GM23338 (cell line): ENCODE results near the gene CENPH. TPM values are rescaled to one million over a fixed set of nuclear protein-coding genes. Genes with fewer than 3 reads are reported as not detected.
"Not testable (repeated sequence)": the region's sequence is repeated elsewhere in the genome, so short reads cannot be mapped to it uniquely, and the experiment has no call there.

Experiments used
- ATAC-seq: fragments of 200-7000 bp; cut with Tn5 transposase; 3 replicates; pipeline ENCODE4 v1.9.1; 2020
- DNase-seq: peaks from one replicate; pipeline ENCODE4 v3.0.0-alpha.2; 2015; ENCODE audit warnings: low spot score
- H2AFZ ChIP-seq: fragments of 200-600 bp; sonication (generic); 2 replicates; pipeline ENCODE4 v1.8.0; 2016; ENCODE audit warnings: antibody characterized with exemption, mild to moderate bottlenecking, moderate library complexity
- H3F3A ChIP-seq: fragments of 200-600 bp; sonication (generic); replicated peaks from 2 replicates; pipeline ENCODE4 v1.8.0; 2017; ENCODE audit warnings: antibody characterized with exemption, mixed run types, low read depth
- H3K27ac ChIP-seq: fragments of 200-600 bp; sonication (generic); 2 replicates; pipeline ENCODE4 v1.6.1; 2016; ENCODE audit warnings: low read depth
- H3K27me3 ChIP-seq: fragments of 200-600 bp; sonication (generic); 2 replicates; pipeline ENCODE4 v1.8.0; 2016; ENCODE audit warnings: mild to moderate bottlenecking, mixed run types, moderate library complexity; ENCODE audit not compliant: insufficient read depth
- H3K36me3 ChIP-seq: fragments of 200-600 bp; sonication (generic); 2 replicates; pipeline ENCODE4 v1.8.0; 2016; ENCODE audit warnings: mild to moderate bottlenecking; ENCODE audit not compliant: insufficient read depth
- H3K4me1 ChIP-seq: fragments of 200-600 bp; sonication (generic); 2 replicates; pipeline ENCODE4 v1.8.0; 2016; ENCODE audit warnings: mild to moderate bottlenecking, moderate library complexity; ENCODE audit not compliant: insufficient read depth
- H3K4me2 ChIP-seq: fragments of 200-600 bp; sonication (generic); 2 replicates; pipeline ENCODE4 v1.7.1; 2017; ENCODE audit warnings: mixed run types
- H3K4me3 ChIP-seq: fragments of 200-600 bp; sonication (generic); 2 replicates; pipeline ENCODE4 v1.6.1; 2016; ENCODE audit warnings: mixed run types
- H3K79me2 ChIP-seq: fragments of 200-600 bp; sonication (generic); replicated peaks from 2 replicates; pipeline ENCODE4 v1.8.0; 2017; ENCODE audit warnings: mild to moderate bottlenecking; ENCODE audit not compliant: insufficient read depth
- H3K9me2 ChIP-seq: fragments of 200-600 bp; sonication (generic); 2 replicates; pipeline ENCODE4 v1.8.0; 2017; ENCODE audit not compliant: insufficient read depth
- H4K20me1 ChIP-seq: fragments of 200-600 bp; sonication (generic); replicated peaks from 2 replicates; pipeline ENCODE4 v1.8.0; 2017; ENCODE audit warnings: mild to moderate bottlenecking; ENCODE audit not compliant: insufficient read depth
- H3K27ac Mint-ChIP-seq: 2 replicates; pipeline ENCODE4 v1.8.0; 2020; ENCODE audit warnings: inconsistent platforms, mild to moderate bottlenecking, moderate library complexity, mixed read lengths
- H3K27me3 Mint-ChIP-seq: 3 replicates; pipeline ENCODE4 v1.8.0; 2022; ENCODE audit warnings: low read depth, mild to moderate bottlenecking, moderate library complexity, mixed read lengths, inconsistent platforms; ENCODE audit not compliant: insufficient read depth, poor library complexity
- H3K36me3 Mint-ChIP-seq: 3 replicates; pipeline ENCODE4 v1.8.0; 2021; ENCODE audit warnings: low read depth, mild to moderate bottlenecking, inconsistent platforms, moderate library complexity, mixed read lengths
- H3K4me1 Mint-ChIP-seq: 3 replicates; pipeline ENCODE4 v1.8.0; 2020; ENCODE audit warnings: mild to moderate bottlenecking, inconsistent platforms, mixed read lengths
- H3K4me3 Mint-ChIP-seq: 3 replicates; pipeline ENCODE4 v1.8.0; 2021; ENCODE audit warnings: moderate library complexity, mild to moderate bottlenecking, inconsistent platforms, mixed read lengths
- H3K9me3 Mint-ChIP-seq: 3 replicates; pipeline ENCODE4 v1.8.0; 2020; ENCODE audit warnings: moderate library complexity, mild to moderate bottlenecking, inconsistent platforms, mixed read lengths
- NANOG ChIP-seq: IDR thresholded peaks from 2 replicates; pipeline ENCODE4 v1.6.1; 2016; ENCODE audit warnings: antibody characterized with exemption, borderline replicate concordance
- polyA plus RNA-seq: library from polyadenylated mRNA; unstranded; fragments of >200 nt; fragmentation: Nextera tagmentation; extraction: Ambion mirVana; gene quantifications from 2 replicates; pipeline ENCODE4 v1.2.1, GENCODE V29; 2016
- total RNA-seq: library from RNA; depleted of rRNA; stranded (reverse); fragments of >200 nt; shearing (Covaris generic); gene quantifications from 2 replicates; pipeline ENCODE4 v1.2.3, GENCODE V29; 2014
- TF ChIP-seq, protein P1 (sequence below): fragments of 250-450 bp; sonication (Bioruptor Pico); IDR thresholded peaks from 2 replicates; pipeline ENCODE4 v1.5.0; 2020; ENCODE audit warnings: mild to moderate bottlenecking, moderate library complexity

CENPH gene
- total and polyA plus RNA-seq, 2 experiments from 2014 or later = 99.4 to 107 TPM

DNA sequence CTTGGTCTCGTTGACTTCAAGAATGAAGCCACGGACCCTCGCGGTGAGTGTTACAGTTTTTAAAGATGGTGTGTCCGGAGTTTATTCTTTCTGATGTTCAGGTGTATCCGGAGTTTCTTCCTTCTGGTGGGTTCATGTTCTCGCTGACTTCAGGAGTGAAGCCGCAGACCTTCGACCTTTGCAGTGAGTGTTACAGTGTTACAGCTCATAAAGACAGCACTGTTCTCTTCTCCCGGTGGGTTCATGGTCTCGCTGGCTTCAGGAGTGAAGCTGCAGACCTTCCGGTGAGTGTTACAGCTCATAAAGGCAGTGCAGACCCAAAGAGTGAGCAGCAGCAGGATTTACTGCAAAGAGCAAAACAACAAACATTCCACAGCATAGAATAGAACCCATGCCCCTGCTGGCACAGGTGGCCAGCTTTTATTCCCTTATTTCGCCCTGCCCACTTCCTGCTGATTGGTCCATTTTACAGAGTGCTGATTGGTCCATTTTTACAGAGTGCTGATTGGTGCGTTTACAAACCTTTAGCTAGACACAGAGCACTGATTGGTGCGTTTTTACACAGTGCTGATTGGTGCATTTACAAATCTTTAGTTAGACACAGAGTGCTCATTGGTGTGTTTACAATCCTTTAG lies 7.6 kb upstream of the CENPH start:
- not testable (repeated sequence) for H3K9me3 Mint-ChIP-seq, H3K4me1 Mint-ChIP-seq, ATAC-seq, H3K27ac ChIP-seq, H3K4me3 Mint-ChIP-seq, H3K4me2 ChIP-seq, H3K79me2 ChIP-seq, H2AFZ ChIP-seq, H3K4me1 ChIP-seq, H3K9me2 ChIP-seq, H3K27me3 Mint-ChIP-seq, H3K4me3 ChIP-seq, H4K20me1 ChIP-seq, H3K27ac Mint-ChIP-seq, H3K27me3 ChIP-seq
- DNase-seq = peak; percentile 20
- H3K36me3 Mint-ChIP-seq = peaks cover 16% of the 10 kb centered on the region
- peaks cover 10% of the 10 kb centered on the region for H3K36me3 ChIP-seq
- peaks cover 22% of the 10 kb centered on the region for H3F3A ChIP-seq

DNA sequence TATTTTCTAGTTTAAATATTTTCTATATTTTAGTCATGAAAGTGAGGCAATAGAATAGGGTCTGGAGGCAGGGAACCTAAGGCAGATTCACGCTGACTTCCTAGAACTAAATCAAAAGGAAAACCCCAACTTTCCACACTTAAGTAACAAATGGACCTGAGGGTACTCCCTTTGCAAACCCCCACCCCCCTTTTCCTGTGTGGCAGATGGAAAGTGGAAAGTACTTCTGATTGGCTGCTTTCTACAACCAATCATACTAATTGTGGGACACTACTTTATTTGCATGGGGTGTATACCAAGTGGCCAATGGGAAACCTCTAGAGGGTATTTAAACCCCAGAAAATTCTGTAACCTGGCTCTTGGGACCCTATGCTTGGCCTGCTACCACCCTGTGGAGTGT lies 4.8 kb upstream of the CENPH start:
- no peak overlapping the region for H2AFZ ChIP-seq
- no peaks in the 10 kb centered on the region; the same call in 2 of the 3 replicates for H3K4me1 Mint-ChIP-seq
- H3K27ac Mint-ChIP-seq = no peak overlapping the region
- H3K4me3 ChIP-seq = no peak overlapping the region
- ATAC-seq (no peak), DNase-seq (peak; percentile 49)
- no peak overlapping the region for H3K4me2 ChIP-seq
- no peaks in the 10 kb centered on the region for H3K4me1 ChIP-seq
- H3K36me3 Mint-ChIP-seq = no peaks in the 10 kb centered on the region
- H3K4me3 Mint-ChIP-seq = no peak overlapping the region
- peaks cover 6% of the 10 kb centered on the region for H3K9me3 Mint-ChIP-seq
- H3K27me3 Mint-ChIP-seq = peaks cover 7% of the 10 kb centered on the region
- H3K79me2 ChIP-seq = no peaks in the 10 kb centered on the region
- H3K27me3 ChIP-seq = no peaks in the 10 kb centered on the region
- no peak for TF ChIP-seq NANOG
- TF ChIP-seq, protein P1, sequence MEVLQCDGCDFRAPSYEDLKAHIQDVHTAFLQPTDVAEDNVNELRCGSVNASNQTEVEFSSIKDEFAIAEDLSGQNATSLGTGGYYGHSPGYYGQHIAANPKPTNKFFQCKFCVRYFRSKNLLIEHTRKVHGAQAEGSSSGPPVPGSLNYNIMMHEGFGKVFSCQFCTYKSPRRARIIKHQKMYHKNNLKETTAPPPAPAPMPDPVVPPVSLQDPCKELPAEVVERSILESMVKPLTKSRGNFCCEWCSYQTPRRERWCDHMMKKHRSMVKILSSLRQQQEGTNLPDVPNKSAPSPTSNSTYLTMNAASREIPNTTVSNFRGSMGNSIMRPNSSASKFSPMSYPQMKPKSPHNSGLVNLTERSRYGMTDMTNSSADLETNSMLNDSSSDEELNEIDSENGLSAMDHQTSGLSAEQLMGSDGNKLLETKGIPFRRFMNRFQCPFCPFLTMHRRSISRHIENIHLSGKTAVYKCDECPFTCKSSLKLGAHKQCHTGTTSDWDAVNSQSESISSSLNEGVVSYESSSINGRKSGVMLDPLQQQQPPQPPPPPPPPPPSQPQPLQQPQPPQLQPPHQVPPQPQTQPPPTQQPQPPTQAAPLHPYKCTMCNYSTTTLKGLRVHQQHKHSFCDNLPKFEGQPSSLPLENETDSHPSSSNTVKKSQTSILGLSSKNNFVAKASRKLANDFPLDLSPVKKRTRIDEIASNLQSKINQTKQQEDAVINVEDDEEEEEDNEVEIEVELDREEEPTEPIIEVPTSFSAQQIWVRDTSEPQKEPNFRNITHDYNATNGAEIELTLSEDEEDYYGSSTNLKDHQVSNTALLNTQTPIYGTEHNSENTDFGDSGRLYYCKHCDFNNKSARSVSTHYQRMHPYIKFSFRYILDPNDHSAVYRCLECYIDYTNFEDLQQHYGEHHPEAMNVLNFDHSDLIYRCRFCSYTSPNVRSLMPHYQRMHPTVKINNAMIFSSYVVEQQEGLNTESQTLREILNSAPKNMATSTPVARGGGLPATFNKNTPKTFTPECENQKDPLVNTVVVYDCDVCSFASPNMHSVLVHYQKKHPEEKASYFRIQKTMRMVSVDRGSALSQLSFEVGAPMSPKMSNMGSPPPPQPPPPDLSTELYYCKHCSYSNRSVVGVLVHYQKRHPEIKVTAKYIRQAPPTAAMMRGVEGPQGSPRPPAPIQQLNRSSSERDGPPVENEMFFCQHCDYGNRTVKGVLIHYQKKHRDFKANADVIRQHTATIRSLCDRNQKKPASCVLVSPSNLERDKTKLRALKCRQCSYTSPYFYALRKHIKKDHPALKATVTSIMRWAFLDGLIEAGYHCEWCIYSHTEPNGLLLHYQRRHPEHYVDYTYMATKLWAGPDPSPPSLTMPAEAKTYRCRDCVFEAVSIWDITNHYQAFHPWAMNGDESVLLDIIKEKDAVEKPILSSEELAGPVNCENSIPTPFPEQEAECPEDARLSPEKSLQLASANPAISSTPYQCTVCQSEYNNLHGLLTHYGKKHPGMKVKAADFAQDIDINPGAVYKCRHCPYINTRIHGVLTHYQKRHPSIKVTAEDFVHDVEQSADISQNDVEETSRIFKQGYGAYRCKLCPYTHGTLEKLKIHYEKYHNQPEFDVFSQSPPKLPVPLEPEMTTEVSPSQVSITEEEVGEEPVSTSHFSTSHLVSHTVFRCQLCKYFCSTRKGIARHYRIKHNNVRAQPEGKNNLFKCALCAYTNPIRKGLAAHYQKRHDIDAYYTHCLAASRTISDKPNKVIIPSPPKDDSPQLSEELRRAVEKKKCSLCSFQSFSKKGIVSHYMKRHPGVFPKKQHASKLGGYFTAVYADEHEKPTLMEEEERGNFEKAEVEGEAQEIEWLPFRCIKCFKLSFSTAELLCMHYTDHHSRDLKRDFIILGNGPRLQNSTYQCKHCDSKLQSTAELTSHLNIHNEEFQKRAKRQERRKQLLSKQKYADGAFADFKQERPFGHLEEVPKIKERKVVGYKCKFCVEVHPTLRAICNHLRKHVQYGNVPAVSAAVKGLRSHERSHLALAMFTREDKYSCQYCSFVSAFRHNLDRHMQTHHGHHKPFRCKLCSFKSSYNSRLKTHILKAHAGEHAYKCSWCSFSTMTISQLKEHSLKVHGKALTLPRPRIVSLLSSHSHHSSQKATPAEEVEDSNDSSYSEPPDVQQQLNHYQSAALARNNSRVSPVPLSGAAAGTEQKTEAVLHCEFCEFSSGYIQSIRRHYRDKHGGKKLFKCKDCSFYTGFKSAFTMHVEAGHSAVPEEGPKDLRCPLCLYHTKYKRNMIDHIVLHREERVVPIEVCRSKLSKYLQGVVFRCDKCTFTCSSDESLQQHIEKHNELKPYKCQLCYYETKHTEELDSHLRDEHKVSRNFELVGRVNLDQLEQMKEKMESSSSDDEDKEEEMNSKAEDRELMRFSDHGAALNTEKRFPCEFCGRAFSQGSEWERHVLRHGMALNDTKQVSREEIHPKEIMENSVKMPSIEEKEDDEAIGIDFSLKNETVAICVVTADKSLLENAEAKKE (CRISPR knock-in tag) = no peak
- no peaks in the 10 kb centered on the region for H4K20me1 ChIP-seq
- no peak overlapping the region for H3K27ac ChIP-seq
- no peaks in the 10 kb centered on the region for H3K9me2 ChIP-seq
- no peaks in the 10 kb centered on the region for H3F3A ChIP-seq
- no peaks in the 10 kb centered on the region for H3K36me3 ChIP-seq
